Dedifferentiated amniotic fluid mesenchymal stem cell (primary cell): ENCODE results near the gene TP73.

ENCODE experiments used
- DNase-seq: peaks from one replicate; pipeline ENCODE4 v3.0.0-alpha.2; 2016; ENCODE audit errors: extremely low spot score

TP73 gene

DNA sequence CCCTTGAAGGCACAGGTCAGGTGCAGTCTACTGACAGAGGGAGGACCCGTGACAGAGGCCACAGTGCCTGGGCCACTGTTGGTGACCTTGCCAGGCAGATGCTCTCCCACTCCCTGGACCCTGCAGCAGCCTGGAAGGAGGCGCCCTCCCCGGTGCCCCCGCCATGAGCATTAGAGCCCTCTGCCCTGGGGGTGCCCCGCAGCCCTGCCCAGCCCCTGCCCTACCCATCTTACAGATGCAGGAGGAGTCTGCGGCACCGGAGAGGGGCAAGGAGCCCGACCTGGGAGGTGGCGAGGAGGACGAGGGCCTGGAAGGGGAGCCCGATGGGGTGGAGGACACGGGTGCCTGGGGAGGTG lies 110.5 kb downstream of the TP73 start:
- DNase-seq: no peak

DNA sequence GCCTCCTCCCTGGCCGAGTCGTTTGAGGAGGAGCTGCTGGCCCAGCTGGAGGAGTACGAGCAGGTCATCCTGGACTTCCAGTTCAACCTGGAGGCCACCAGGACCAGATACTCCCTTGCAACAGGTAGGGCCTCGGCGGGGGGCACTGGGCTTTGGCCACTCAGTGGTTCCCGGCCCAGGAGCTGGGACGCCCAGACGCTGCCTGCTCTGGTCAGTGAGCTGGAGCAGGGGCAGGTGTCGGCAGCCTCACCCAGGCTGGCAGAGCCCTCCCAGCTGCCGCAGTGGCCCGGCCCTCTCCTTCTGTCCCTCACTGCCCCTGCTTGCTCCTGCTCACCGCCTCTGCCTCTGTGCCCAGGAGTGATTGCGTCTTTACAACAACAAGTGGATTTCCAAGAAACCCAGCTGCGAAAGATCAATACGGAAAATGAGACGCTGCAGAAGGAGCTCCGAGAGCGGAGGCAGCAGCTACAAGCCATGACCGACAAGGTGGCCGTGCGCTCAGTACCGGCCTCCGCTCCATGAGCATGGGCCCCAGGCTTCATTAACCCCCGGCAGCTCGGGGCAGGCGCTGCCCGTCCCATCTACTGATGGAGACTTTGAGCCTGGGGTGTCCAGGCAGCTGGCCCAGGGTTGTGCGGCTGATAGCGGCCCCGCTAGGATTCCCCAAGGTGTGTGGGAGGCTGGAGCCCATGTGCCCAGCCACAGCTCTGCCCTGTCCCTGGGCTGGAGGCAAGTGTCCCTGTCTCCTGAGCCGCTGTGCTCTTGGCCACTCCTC lies 111.2 kb downstream of the TP73 start:
- no peak for DNase-seq

DNA sequence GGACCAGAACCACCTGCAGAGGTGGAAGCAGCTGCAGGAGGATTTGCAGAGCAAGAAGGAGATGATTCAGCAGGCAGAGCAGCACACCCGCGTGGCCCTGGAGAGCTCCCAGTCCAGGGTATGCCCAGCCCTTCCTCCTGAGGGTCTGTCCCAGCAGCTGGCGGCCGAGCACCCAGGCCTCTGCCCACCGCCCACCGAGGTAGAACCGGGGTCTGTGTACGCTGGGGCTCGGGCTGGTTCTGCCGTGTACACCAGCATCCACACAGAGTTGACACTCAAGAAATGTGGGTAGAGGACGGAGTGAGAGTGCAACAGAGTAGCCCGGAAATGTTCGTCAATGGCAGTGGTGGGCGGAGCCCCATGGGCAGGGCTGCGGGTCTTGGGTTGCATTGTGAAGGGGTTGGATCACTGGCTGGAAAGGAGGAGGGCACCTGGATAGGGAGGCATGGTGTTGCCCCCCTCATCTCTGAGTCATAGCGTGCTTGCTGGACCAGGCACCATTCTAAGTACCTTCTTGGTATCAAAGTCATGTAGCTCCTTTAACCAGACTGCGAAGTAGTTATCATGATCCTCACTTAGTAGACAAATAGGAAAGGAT lies 115.1 kb downstream of the TP73 start:
- DNase-seq: no peak

DNA sequence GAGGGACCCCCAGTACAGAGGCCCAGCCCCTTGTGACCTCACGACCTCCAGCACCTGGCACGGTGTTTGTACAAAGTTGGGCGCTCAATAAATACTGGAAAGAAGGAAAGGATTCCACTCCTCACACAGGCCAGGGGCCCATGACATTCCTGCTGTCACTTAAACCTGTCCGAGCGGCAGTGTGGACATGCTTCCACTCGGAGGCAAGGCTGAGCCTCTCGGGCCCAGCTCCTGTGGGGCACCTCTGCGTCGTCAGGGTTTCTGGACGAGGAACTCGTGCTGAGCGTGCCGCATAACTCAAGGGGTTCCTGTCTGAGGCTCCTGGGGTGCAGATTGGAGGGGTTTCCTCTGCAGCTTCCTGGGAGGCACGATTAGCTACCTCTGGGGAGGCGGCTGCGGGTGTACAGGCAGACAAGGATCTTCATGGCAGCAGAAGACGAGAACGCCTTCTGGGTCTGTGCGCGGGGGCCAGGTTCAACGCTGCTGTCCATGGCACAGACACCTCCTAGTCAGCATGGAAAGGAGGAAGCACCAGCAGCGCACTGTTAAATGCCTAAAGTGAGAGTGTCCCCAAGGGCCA lies 116.6 kb downstream of the TP73 start:
- DNase-seq: no peak

DNA sequence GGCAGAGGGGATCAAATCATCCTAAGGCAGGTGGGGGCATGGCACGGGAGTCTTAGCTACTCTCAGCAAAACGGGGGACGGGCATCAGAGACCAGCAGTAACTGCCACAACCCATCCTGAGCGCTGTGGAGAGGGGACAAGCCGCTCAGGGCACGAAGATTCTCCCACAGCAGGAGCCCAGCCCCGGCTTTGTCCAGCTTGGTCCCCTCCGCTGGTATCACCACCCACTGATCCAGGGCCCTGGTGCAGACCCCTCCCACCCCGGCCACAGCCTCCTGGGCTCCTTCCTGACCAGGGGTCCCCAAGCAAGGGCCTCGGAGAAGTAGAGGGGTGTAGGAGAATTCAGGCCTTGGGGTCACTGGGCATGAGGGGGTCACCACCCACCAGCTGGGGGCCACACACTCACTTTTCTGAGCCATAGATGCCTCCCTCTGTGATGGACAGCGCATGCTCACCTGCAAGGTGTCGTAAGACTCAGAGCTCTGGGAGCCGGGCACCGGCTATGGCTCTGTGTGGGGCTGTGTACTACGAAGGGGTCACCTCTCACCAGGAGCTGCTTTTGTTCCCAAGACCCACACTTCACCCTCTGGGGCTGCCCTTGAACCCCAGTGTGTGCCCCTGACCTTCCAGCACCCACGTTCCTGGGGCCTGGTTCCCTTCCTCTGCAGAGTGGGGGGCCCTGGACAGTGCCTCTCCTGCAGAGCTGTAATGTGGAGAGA lies 117.9 kb downstream of the TP73 start:
- no peak for DNase-seq

DNA sequence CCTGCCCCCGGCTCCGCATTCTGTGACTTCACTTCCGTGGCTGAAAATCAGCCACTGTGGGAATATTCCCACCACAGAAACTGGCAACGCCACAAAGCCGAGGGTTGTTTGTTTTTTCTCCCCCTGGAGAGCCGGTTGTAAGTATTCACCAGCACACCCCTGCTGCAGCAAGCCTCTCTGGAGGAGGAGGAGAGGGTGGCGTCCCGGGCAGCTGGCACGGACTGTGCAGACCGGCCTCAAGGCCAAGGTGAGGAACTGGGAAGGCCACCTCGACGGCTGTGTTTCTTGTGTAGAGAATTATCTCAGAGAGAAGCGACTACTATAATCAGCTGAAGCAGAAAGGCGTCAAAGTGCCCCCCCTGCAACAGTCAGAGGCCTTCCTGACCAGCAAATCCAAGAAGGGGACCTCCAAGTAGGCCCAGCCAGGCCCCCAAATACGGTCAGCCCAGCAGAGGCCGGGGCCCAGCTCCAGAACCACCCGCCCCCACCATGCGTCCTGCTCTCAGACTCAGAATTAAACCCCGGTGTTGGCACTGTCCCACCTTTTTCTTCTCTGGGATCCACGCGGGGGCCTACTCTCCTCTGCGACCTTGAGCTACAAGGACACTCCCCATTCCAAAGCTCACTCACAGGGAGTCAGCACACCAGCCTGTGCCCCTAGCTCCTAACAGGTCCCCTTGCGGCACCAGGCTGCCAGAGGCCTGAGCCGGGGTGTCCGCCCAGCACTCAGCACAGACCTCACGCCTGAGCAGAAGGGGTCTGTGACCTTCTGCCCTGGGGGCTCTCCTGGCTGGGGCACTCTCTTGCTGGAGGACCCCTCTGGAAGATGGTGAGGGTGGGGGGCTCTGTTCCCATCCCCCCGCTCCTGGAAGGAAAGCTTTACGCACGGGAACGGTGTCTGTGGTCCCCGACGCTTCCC lies 119.1 kb downstream of the TP73 start:
- no peak for DNase-seq

DNA sequence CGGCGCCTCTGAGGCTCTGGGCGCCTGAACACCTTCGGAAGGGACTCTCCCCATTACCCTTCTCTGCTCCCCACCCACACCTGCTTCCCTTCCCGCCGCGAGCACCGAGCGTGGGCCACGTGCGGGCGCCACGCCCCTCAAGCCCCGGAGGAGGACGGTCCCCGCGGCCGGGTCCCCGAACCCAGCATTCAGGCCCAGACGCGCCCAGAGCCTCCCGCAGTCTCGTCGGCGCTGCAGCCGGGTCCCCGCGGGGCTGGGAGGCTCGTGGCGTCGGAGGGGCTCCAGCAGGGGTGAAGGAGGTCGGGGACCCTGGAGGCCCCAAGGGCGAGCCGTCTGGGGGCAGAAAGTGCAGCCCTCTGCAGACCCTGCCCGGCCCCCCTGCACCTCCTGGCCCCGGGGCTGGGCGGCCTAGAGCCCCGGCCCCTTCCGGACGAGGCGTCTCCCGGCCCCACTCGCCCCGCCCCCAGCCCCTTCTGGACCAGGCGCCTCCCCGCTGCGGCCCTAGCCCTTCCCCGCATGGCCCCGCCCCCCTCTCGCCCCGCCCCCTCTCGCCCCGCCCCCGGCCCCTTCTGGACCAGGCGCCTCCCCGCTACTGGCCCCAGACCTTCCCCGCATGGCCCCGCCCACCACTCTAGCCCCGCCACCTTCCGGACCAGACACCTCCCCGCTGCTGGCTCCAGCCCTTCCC lies 119.9 kb downstream of the TP73 start:
- DNase-seq: peak; percentile 14

DNA sequence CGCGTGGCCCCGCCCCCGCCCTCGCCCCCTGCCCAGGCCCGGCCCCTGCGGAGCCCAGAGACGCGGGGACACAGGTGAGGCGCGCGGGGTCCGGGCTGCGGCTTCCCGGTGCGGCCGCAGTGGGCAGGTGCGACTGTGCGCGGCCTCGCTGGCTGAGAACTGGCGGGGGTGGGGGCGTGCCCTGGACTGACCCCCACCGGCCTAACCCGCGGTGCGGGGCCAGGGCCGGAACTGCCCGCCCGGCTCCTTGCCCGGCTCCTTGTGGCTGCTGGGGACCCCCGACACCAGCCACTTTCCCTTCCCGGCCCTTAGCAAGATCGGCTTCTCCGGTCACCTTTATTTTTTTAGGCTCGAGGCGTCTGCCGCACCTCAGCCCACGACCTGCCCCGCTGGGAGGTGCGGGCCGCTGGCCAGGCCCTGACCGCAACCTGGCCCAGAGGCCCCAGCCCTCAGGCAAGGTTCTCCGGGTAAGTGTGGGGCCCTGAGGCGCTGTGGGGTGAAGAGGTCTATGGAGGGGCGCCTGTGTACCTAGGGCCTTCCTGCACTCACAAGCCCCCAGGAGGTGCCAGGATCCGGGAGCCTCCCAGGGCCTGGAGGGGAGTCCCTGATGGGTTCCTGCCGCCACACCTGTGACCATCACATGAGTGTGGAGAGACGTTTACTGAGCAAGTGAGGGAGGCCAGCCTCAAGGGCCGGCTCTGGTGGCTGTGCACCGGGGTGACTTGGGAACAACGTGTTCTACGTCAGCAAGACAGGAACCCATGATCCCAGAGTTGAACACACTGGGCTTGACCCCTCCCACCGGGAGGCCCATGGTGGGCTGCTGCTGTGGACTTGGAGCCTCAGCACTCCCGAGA lies 120.6 kb downstream of the TP73 start, which contains the start of gene SMIM1:
Gene SMIM1, plus strand, starts transcription at position 35 of the 857 bp plus-strand sequence. CDS start 2,625 bp downstream, outside the sequence.
- DNase-seq: no peak

DNA sequence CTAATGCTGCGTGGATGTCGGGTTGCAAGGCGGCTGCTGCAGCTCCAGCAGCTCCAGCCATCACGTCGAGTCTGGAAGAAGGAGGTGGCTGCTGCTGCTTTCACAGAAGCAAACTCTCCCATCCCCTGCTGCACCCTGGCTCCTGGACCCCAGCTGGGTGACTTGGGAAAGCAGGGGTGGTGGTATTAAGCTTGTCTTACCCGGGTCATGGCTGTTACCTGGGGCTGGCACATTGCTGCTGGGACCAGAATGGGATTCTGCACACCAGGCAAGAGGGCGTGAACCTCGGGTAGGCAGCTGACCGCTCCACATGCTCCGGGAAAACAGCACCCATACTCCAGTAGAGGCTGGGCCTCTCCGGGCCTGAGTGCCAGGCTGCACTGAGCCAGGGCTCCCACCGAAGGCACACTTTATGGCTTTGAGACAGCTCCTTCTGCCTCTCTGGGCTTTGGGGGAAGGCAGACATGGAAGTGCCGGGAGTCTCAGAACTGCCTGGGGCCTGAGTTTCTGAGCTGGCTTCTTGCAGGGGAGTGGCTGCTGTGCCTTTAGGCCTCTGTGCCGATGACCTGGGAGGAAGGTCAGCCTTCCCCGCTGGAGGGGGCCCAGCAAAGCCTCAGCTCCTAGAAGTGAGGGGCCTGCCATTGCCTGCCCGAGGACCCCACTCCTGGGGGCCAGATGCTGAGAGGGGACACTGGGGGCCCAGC lies 121.4 kb downstream of the TP73 start:
- no peak for DNase-seq

DNA sequence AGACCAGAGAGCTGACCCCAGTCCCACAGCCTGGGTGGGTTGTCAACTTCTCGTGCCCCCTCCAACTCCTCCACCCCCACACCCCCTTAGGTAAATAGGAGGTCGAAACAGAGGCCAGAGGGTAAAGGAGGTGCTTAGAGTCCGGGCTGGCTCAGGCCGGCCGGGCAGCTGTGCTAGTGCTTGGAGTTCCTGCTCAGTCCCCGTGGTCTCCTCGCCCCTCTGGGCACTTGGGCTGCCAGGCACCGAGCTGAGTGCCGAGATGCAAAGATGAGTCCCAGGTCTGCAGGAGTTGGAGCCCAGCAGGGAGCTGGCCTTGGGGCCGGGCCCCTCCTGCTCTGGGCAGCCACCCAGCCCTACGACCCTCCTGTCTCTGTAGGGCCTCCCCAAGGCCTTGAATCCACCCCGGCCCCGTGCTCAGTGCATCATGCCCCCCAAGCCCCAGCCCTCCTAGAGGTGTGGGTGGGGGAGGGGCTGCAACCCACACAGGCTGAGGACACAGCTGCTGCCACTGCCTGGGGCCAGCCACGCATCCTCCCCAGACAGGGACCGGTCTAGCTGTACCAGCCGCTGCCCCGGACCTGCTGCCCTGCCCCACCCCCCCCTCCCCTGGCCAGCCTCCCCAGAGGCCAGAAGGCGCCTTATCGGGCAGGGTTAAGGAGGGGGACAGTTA lies 122.1 kb downstream of the TP73 start:
- no peak for DNase-seq

DNA sequence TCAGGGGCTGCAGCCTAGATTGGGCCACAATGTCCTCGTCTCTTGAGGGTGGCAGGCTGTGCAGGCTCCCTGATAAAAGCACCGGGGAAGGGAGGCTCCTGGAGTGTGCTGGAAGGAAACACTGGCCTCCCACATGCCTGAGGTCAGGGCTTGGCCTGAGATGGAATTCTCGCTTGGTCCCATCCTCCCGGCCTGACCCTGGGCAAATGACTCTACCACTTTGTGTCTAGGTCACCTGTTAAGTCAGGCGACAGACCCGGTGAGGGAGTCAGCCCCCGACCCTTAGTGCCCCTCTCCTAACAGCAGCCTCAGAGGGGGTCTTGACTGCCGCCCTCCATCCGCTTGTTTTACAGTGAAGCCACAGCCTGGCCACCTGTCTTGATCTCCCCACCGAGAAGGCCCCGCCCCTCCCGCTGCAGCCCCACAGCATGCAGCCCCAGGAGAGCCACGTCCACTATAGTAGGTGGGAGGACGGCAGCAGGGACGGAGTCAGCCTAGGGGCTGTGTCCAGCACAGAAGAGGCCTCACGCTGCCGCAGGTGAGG lies 122.7 kb downstream of the TP73 start:
- no peak for DNase-seq

DNA sequence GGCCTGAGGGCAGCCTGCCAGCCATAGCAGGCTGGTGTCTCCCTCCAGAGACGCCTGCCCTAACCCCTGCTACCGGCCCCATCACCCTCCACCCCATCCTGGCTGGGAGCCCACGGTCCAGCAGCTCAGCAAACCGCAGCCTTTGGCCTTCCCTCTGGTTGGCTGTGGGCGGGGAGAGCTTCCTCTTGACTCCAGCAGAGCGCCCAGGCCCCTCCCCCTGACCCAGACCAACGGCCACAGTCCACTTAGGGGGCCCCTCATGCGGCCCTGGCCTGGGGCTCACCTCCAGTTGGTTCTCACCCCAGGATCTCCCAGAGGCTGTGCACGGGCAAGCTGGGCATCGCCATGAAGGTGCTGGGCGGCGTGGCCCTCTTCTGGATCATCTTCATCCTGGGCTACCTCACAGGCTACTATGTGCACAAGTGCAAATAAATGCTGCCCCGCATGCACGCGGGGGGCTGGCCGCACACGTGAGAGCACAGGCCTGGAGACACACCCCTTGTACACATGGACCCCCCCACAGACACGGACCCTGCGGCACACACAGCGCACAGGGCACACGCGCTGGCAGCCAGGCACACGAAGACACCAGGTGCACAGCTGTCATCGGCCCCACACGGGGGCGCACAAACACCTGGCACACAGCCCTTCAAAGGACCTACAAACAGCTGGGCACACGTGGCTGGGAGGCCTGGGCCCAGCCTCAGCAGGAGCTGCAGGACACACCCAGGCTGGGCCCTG lies 123.3 kb downstream of the TP73 start:
- no peak for DNase-seq

DNA sequence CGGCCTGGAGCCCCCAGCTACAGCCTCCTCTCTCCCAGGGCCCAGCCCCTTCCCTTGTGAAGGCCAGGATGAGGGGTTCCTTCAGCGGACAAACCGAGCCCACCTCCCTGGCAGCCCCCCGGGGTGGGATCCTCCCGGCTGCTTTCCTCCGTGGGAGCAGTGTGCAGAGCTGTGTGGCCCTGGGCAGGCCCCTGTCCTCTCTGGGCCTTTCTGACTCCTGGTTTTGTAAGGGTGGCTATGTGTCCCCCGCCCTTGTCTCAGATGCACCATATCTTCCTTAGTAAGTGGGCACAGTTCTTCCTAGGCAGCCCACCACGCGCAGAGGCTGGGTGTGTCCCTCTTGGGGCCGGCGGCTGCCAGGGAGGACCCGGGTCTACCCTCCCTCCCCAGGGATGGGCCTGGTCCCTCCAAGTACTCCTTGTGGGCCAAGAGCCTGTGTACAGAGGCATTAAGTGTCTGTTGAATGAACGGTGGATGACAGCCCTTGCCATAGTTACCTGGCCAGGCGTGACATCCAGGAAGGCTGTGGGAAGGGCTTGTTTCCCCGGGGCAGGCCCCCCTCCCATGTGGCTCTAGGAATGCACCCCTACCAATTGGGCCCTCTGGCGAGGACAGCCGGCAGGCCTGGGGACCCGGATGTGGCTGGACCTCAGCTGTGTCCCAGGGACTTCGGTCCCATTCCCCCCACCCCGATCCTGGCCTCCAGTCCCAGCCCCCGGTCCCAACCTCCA lies 124.1 kb downstream of the TP73 start:
- DNase-seq: no peak

DNA sequence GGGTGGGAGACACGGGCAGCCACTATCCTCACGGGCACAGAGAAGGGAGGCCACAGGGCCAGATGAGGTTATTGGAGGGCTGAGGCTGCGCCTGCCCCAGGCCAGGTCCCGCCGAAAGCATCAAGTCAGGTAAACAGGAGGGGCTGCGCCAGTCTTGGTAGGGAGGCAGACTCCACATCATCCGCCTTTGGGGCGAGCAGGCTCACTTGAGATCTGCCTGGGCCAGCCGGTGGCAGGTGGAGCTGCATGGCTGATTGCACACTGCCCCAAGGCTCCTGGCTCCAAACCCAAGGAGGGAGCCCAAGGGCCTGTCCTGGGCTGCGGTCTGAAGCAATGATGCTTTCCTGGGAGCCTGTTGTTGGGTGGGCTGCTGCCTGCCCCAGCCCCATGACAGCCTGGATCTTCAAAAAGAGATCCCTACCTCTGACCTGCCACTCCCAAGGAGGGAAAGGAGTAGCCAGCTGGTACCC lies 124.8 kb downstream of the TP73 start:
- DNase-seq: no peak

DNA sequence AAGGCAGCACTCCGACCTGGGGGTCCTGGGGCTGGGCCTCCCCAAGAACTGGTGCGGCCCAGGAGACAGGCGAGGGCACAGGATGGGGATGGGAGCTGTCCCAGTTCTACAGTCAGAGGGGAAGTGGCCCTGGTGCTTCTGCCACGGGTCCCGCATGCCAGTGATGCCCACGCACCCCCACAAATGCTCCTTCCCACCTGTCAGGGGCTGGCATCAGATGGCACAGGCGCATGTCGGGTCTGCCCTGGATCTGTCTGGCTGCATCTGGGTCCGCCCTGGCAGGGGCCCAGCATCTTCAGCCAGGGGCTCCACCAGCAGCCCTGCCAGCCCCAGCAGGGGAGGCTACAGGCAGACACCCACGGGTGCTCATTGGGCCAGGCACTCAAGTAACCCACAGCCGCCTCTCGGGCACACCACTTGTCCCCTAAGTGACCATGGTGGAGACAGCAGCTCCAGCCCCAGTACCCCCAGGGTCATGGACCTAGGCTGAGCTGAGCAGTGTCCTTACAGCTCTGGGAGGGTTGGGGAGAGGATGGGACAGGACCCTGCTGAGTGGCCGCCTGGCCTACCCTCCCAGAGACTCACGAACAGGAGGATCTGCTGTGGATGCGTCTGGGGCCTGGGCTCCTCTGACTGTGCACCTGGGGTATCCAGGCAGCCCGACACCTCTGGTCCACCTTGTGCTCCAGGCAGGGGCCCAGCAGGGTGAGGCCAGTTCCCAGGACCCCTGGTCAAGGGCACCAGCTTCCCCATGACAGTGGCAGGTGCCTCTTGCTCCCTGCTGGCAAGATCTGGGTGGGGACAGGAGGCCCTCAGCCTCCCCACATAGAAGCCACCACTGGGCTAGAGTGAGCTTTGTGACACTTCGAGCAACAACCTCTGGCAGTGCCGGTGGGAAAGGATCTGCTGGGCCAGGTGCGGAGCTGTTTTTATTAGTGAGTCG lies 125.6 kb downstream of the TP73 start:
- no peak for DNase-seq
